HG02970 (cell line): ENCODE data around the gene GOLGA6L9.
"Not testable (repeated sequence)": the region's sequence is repeated elsewhere in the genome, so short reads cannot be mapped to it uniquely, and the experiment has no call there.

Source experiments
- ATAC-seq: cut with Tn5 transposase; IDR thresholded peaks from one replicate; pipeline ENCODE4 v1.9.1; 2021; ENCODE audit warnings: mild to moderate bottlenecking, moderate library complexity, moderate number of reproducible peaks; ENCODE audit not compliant: unreplicated experiment, low FRiP score

GOLGA6L9 gene

DNA sequence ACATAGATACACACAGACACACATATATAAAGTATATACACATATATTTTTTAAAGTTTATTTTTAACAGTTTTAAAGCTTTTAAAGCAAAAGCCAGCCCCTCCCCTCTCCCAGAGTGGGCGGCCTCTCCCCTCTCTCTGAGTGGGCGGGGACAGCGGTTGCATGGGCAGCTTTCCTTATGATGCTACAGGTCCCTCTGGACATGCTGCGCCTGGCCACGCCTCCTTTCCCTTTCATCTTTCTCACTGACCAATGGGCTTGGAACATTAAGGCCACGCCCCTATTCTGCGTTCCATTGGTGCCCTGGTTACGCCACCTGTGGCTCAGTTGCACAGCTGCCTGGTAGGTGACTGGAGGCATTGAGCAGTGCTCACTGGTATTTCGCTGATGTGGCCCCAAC lies at the start of gene GOLGA6L9:
Gene GOLGA6L9 (plus strand): TSS at position 124 of the 400 bp plus-strand sequence. CDS start 264 bp downstream, at position 388.
- not testable (repeated sequence) for ATAC-seq

DNA sequence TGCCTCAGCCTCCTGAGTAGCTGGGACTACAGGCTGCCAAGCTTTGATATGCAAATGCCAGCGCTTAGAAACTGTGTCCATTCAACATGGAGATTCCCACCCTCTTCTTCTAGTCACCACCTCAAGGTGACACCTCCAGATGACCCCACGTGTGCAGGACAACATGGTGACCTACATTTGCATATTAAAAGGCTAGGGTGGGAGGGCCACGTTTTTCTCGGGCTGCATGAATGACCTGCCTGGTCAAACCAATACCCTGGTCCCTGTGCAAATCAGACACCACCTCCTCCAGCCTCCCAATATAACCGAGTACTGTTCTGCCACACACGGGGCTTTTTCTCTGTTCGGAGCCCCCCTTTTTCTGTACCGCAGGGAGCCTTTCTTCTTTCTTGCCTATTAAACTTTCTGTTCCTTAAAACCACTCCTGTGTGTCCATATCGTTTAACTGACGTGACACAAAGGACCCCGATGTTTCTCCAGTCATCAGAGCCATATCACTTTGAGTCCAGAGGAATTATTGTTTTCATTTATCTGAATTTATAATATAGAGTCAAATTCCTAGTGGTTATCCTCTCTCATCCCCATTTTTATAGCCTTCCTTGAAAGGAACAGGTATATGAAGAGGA lies 48.2 kb upstream of the GOLGA6L9 start:
- not testable (repeated sequence) for ATAC-seq

DNA sequence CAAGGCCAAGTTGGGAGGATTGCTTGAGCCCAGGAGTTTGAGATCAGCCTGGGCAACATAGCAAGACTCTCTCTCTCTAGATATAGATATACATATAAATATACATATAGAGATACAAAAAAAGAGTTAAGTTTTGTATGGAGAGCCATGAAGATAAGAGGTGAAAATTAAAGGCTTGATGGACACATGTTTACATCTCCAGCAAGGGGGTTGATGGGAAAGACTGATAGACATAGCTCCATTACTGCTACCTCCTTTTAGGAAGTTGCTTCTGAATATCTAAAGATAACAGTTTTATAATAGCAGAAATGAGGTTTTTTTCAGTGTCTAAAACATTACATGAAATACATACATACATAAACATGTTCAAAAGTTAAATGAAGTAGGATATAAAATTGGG lies 42.4 kb upstream of the GOLGA6L9 start:
- ATAC-seq = not testable (repeated sequence)

- not testable (repeated sequence) for ATAC-seq
Observed at GRCh38 chr15:82390152-82390551, 39.5 kb upstream of the GOLGA6L9 start.

GRCh38 chr15:82392077-82392476 lies 37.5 kb upstream of the GOLGA6L9 start:
- not testable (repeated sequence) for ATAC-seq

DNA sequence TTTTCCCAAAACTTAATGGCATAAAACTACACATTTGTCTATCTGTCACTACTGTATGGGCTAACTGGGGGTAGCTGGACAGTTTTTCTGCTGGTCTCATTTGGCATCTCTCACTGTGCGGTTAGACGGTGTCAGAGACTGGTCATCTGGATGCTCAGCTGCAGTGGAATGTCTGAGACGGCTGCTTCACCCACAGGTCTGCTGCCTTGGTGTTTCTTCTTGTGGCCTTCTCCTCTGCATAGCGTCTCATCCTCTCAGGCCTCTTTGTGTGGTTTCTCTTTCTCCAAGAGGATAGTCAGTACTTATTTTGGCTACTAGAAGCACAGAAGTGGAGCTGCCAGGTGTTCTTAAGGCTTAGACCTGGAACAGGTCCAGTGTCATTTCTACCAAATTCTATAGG lies 35.9 kb upstream of the GOLGA6L9 start:
- ATAC-seq = no peak

GRCh38 chr15:82395788-82396187 lies 33.8 kb upstream of the GOLGA6L9 start:
- ATAC-seq = not testable (repeated sequence)

GRCh38 chr15:82397817-82398216 lies 31.8 kb upstream of the GOLGA6L9 start:
- no peak for ATAC-seq

DNA sequence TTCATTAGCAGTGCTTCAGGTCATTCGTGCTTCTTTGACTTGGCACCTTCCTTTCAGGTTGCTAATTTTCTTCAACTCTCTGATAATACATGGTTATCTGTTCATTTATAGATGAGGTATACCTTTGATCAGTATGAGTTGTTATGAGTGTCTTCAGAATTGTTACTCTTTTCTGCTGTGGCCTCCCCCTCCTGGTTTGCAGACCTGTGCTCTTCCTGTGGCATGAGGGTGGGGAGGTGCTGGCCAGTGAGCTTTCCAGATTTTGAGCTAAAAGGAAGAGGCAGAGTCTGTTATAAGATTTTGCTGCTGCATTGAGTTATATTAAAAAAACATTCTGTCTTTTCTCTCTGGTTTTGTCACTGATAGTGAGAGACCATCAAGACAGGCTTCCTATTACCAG lies 30.8 kb upstream of the GOLGA6L9 start:
- ATAC-seq = no peak

DNA sequence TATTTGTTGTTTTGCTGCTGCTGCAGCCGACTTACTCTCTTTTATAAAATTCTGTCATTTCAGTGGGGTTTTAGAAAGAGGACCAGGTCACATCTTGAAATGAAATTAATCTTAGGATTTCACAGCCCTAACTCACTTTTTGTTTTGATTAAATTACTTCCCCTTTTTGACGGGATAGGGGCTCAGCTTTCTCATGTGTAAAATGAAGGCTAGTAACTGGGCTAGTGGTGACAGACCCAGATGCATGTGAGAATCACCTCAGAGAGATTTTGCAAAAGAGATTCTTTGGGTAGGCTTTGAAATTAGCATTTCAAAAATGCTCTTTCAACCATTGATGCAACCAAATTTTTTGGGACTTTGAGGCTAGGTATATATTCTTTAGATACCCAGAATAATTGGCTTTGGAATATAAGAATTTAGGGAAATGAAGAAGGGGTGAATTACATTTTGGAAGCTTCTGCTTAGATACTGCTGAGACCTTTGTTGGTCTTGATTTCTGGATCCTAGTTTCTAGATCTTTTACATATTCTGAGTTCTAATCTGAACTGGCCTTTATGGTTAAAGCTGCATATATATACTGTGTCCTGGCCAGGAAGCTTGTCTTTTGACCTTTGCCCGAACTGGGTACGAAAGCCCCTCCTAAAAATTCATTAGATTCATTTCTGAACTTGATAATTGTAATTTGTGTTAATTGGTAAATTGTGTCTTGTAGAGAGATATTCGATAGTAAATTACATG lies 30.1 kb upstream of the GOLGA6L9 start:
- not testable (repeated sequence) for ATAC-seq

GRCh38 chr15:82401918-82402317 lies 27.7 kb upstream of the GOLGA6L9 start:
- ATAC-seq = not testable (repeated sequence)

DNA sequence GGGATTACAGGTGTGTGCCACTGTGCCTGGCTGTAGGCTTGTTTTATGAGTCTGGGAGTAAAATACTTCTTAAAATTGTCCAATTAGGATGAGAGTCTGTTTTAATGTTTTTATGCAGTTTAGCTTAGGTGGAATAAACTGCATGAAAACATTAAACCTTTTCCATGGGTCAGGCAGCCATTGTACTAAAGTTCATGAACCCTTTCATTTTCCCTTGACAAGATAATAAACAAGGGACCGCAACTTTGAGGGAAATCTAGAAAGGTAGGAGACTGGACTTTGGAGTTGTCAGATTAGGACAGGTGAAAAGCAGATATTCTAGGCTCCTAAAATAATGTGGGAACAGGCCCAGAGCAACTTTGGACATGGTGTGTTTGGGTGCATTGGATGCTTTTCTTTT lies 27.3 kb upstream of the GOLGA6L9 start:
- ATAC-seq = not testable (repeated sequence)

GRCh38 chr15:82406211-82406610 lies 23.4 kb upstream of the GOLGA6L9 start:
- not testable (repeated sequence) for ATAC-seq

DNA sequence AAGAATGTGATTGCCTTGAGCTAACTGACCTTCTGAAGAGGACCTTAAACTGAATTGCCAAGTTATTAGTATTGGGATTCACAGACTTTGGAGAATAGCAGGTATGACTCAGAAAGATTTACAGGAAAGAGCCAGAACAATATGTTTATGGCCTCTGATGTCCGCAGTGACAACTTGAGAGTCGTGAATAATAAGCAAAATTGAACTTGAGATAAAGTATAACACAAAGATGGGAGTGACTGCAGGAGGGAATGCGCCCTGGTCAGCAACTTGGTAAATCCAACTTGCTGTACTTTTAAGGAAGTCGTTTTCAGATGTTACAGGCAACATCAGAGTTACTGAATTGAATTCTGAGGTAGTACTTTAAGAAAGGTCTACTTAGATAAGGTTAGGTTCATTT lies 19.3 kb upstream of the GOLGA6L9 start:
- ATAC-seq = not testable (repeated sequence)

DNA sequence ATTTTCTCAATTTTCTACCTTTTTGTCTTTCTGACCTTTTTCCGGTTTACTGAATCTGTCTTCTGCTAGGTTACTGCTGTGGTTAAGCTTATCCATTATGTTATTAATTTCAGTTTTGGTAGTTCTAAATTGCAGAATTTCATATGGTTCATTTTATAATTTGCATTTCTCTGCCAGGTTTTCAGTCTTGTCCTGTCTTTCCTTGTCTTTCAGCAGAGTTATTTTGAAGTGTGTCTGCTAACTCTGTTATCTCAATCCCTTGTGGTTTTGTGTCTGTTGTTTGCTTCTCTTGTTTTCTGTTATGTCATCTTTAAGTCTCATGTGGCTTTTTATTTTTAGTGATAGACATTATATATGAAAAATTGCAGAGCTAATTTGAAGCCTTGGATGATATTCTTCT lies 18.0 kb upstream of the GOLGA6L9 start:
- ATAC-seq = not testable (repeated sequence)

- ATAC-seq = not testable (repeated sequence)
Observed at GRCh38 chr15:82414525-82415191, 15.0 kb upstream of the GOLGA6L9 start.

- ATAC-seq = not testable (repeated sequence)
Observed at GRCh38 chr15:82420516-82420915, 9.1 kb upstream of the GOLGA6L9 start.

- not testable (repeated sequence) for ATAC-seq
Observed at GRCh38 chr15:82420966-82421365, 8.7 kb upstream of the GOLGA6L9 start.

DNA sequence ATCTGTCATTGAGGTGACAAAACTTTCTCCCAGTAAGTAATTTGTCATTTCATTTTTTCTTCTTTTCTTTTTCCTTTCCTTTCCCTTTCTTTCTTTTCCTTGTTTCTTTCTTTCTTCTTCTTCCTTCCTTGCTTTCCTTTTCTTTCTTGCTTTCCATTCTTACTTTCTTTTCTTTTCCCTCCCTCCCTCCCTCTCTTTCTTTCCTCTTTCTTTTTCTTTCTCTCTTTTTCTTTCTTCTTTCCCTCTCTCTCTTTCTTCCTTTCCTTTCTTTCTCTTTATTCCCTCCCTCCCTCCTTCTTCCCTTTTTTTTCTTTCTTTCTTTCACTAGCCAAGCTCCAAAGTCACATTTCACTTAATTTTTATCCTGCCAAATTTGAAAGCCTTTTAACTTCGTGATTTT lies 2.5 kb upstream of the GOLGA6L9 start:
- ATAC-seq = not testable (repeated sequence)

GRCh38 chr15:82445420-82445819 lies 15.8 kb downstream of the GOLGA6L9 start:
- ATAC-seq = not testable (repeated sequence)

GRCh38 chr15:82457336-82457735 lies 27.7 kb downstream of the GOLGA6L9 start:
- ATAC-seq = not testable (repeated sequence)
